Esophagus squamous epithelium (tissue), 4 donors: ENCODE measurements around the gene NEDD4L.

Source experiments
- POLR2A ChIP-seq, 4 donors: fragments of 450-650 bp; IDR thresholded peaks; one replicate each; pipeline ENCODE4 v1.6.1; 2017; ENCODE audit warnings: antibody characterized with exemption in 4 of 4, mild to moderate bottlenecking in 4 of 4, moderate library complexity in 3 of 4
- TF ChIP-seq, protein P1 (sequence below), 6 experiments: fragments of 450-650 bp in 4 of 6; fragments of 200-600 bp in 2 of 6; sonication (generic) in 2 of 6; IDR thresholded peaks; one replicate each; pipeline ENCODE4 v1.5.1; 2016 to 2019; ENCODE audit warnings: antibody characterized with exemption in 6 of 6, mild to moderate bottlenecking in 4 of 6, moderate library complexity in 4 of 6

DNA sequence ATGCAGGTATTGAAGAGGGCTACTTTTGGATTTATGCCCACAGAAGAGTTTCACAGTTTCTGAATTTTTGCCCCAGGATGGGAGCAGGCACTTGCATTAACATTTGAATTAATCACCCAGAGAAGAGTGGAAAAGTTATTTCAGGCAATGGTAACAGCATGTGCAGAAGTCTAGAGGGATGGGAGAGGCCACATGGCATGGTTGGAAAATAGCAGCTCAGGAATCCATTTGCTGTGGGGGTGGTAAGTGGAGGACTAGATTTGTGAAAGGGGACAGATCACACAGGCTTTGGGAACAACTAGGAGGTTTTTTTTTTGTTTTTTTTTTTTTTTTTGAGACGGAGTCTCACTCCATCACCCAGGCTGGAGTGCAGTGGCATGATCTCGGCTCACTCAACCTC lies 65.2 kb downstream of the NEDD4L start:
- TF ChIP-seq, protein P1, sequence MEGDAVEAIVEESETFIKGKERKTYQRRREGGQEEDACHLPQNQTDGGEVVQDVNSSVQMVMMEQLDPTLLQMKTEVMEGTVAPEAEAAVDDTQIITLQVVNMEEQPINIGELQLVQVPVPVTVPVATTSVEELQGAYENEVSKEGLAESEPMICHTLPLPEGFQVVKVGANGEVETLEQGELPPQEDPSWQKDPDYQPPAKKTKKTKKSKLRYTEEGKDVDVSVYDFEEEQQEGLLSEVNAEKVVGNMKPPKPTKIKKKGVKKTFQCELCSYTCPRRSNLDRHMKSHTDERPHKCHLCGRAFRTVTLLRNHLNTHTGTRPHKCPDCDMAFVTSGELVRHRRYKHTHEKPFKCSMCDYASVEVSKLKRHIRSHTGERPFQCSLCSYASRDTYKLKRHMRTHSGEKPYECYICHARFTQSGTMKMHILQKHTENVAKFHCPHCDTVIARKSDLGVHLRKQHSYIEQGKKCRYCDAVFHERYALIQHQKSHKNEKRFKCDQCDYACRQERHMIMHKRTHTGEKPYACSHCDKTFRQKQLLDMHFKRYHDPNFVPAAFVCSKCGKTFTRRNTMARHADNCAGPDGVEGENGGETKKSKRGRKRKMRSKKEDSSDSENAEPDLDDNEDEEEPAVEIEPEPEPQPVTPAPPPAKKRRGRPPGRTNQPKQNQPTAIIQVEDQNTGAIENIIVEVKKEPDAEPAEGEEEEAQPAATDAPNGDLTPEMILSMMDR (IDR thresholded peaks at IDR 0.05) = no peak
- TF ChIP-seq POLR2A (IDR thresholded peaks at IDR 0.05) = no peak
